ENCODE results near the gene TEX13A.

DNA sequence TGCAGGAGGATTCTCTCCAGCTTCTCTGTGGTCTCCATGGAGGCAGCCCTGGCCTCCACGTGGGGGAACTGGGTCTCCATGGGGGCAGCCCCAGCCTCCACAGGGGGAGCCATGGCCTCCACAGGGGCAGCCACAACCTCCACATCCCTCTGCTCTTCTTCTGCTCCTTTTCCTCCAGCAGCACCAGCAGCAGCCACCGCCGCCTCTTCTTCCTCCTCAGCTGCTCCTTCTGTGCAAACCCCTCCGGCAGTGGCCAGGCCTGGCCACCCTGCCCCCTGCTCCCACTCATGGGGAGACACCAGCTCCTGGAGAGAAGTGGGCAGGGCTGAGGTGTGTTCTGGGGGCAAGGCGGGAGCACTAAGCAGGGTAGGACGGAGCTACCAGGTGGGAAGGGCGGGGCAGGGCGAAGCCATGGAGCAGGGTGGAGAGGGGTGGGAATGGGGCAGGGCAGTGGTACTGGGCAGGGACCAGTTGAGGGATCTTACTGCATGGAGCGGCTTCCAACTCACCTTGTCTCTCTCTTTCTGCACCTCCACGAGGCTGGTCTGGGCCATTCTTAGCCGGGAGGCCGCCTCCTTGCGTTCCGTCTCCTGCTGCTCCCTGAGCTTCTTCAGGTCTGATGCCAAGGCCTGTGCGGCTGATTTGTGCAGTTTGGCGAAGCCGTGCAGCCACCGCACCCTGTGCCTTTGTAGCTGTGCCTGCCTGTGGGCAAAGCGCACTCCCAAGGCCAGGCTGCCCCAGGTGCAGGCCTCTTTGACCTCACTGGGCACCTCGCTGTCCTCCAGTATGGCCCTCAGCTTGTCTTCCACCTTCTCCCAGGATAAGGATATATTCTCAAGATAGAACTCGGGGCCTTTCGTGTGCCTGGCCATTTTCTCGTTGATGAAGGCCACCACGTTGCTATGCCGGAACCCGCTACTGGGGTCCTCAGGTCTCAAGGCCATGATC, 766 bp downstream of the TEX13A start:
- TF ChIP-seq, protein P1, sequence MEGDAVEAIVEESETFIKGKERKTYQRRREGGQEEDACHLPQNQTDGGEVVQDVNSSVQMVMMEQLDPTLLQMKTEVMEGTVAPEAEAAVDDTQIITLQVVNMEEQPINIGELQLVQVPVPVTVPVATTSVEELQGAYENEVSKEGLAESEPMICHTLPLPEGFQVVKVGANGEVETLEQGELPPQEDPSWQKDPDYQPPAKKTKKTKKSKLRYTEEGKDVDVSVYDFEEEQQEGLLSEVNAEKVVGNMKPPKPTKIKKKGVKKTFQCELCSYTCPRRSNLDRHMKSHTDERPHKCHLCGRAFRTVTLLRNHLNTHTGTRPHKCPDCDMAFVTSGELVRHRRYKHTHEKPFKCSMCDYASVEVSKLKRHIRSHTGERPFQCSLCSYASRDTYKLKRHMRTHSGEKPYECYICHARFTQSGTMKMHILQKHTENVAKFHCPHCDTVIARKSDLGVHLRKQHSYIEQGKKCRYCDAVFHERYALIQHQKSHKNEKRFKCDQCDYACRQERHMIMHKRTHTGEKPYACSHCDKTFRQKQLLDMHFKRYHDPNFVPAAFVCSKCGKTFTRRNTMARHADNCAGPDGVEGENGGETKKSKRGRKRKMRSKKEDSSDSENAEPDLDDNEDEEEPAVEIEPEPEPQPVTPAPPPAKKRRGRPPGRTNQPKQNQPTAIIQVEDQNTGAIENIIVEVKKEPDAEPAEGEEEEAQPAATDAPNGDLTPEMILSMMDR (IDR thresholded peaks at IDR 0.05), result no peak
- TF ChIP-seq POLR2A (IDR thresholded peaks at IDR 0.05), result no peak
